ENCODE data around the gene B2M. TPM values are rescaled to one million over a fixed set of nuclear protein-coding genes. Genes with fewer than 3 reads are reported as not detected.
"Not testable (repeated sequence)": the region's sequence is repeated elsewhere in the genome, so short reads cannot be mapped to it uniquely, and the experiment has no call there.

The B2M gene
- total RNA-seq, result 3,125 and 4,265 TPM in 2 replicates
- 2,239 TPM for polyA plus RNA-seq (2012)

- peak; percentile 97 for DNase-seq (ENCODE audit: low read depth)
Observed at GRCh38 chr15:44711096-44711742, at the start of gene B2M, which contains the start of gene PATL2. TSS of gene B2M (plus strand) at chr15:44711517. CDS start at chr15:44711547, 30 bp downstream. TSS of gene PATL2 (minus strand) at chr15:44711323. CDS start at chr15:44676490, 34,833 bp downstream.

- no peak for DNase-seq (ENCODE audit: low read depth)
Observed at GRCh38 chr15:44661576-44661975, 49.7 kb upstream of the B2M start.

- peak; percentile 43 for DNase-seq (ENCODE audit: low read depth)
Observed at GRCh38 chr15:44662478-44663409, 48.6 kb upstream of the B2M start.

- peak; percentile 99 for DNase-seq (ENCODE audit: low read depth)
Observed at GRCh38 chr15:44663410-44664308, 47.7 kb upstream of the B2M start, which contains the start of gene SPG11. TSS of gene SPG11 (minus strand) at chr15:44663662. CDS start at chr15:44663647, 15 bp downstream.

GRCh38 chr15:44666210-44667038 lies 44.9 kb upstream of the B2M start:
- no peak for DNase-seq (ENCODE audit: low read depth)

- DNase-seq (ENCODE audit: low read depth), result no peak
Observed at GRCh38 chr15:44667039-44667360, 44.3 kb upstream of the B2M start.

- no peak for DNase-seq (ENCODE audit: low read depth)
Observed at GRCh38 chr15:44668921-44669320, 42.4 kb upstream of the B2M start.

GRCh38 chr15:44670087-44670950 lies 41.0 kb upstream of the B2M start:
- DNase-seq (ENCODE audit: low read depth), result no peak

- DNase-seq (ENCODE audit: low read depth), result no peak
Observed at GRCh38 chr15:44673639-44674038, 37.7 kb upstream of the B2M start.

- DNase-seq (ENCODE audit: low read depth), result no peak
Observed at GRCh38 chr15:44675911-44676310, 35.4 kb upstream of the B2M start.

GRCh38 chr15:44676676-44677075 lies 34.6 kb upstream of the B2M start:
- DNase-seq (ENCODE audit: low read depth), result no peak

GRCh38 chr15:44682211-44682610 lies 29.1 kb upstream of the B2M start:
- DNase-seq (ENCODE audit: low read depth), result no peak

GRCh38 chr15:44682809-44683682 lies 28.3 kb upstream of the B2M start:
- DNase-seq (ENCODE audit: low read depth), result peak; percentile 20

GRCh38 chr15:44689318-44689717 lies 22.0 kb upstream of the B2M start:
- DNase-seq (ENCODE audit: low read depth), result not testable (repeated sequence)

- not testable (repeated sequence) for DNase-seq (ENCODE audit: low read depth)
Observed at GRCh38 chr15:44690245-44690644, 21.1 kb upstream of the B2M start.

GRCh38 chr15:44692659-44693058 lies 18.7 kb upstream of the B2M start:
- DNase-seq (ENCODE audit: low read depth), result no peak

GRCh38 chr15:44694416-44694815 lies 16.9 kb upstream of the B2M start:
- DNase-seq (ENCODE audit: low read depth), result no peak

GRCh38 chr15:44695294-44695693 lies 16.0 kb upstream of the B2M start:
- no peak for DNase-seq (ENCODE audit: low read depth)

All from myocyte (in vitro differentiated cells).